GM18498 (cell line): ENCODE results near the gene EEF1A1.
"Not testable (repeated sequence)": the region's sequence is repeated elsewhere in the genome, so short reads cannot be mapped to it uniquely, and the experiment has no call there.

ENCODE experiments used
- ATAC-seq: cut with Tn5 transposase; IDR thresholded peaks from one replicate; pipeline ENCODE4 v1.9.1; 2021; ENCODE audit warnings: mild to moderate bottlenecking, moderate library complexity; ENCODE audit not compliant: unreplicated experiment

EEF1A1 gene

GRCh38 chr6:73520688-73521350, at the start of gene EEF1A1:
EEF1A1 (minus strand) TSS chr6:73521032; CDS start chr6:73520026, 1,006 bp downstream.
- ATAC-seq: peak; percentile 73

- ATAC-seq: no peak
These were observed 48.3 kb upstream of the EEF1A1 start for GRCh38 chr6:73569121-73569520.

- no peak for ATAC-seq
These were observed 46.2 kb upstream of the EEF1A1 start for GRCh38 chr6:73566954-73567591.

GRCh38 chr6:73566486-73566871, 45.6 kb upstream of the EEF1A1 start:
- ATAC-seq: not testable (repeated sequence)

- no peak for ATAC-seq
These were observed 45.1 kb upstream of the EEF1A1 start for GRCh38 chr6:73565767-73566485.

GRCh38 chr6:73564578-73565345, 43.9 kb upstream of the EEF1A1 start:
- no peak for ATAC-seq

- no peak for ATAC-seq
These were observed 41.7 kb upstream of the EEF1A1 start for GRCh38 chr6:73562558-73562957.

GRCh38 chr6:73560853-73561407, 40.1 kb upstream of the EEF1A1 start:
- ATAC-seq: peak; percentile 45

GRCh38 chr6:73560182-73560732, 39.4 kb upstream of the EEF1A1 start:
- peak; percentile 33 for ATAC-seq

GRCh38 chr6:73559399-73559794, 38.6 kb upstream of the EEF1A1 start:
- ATAC-seq: not testable (repeated sequence)

GRCh38 chr6:73558624-73559398, 38.0 kb upstream of the EEF1A1 start:
- ATAC-seq: peak; percentile 74

- ATAC-seq: no peak
These were observed 36.0 kb upstream of the EEF1A1 start for GRCh38 chr6:73556836-73557235.

- not testable (repeated sequence) for ATAC-seq
These were observed 34.6 kb upstream of the EEF1A1 start for GRCh38 chr6:73555380-73555949.

GRCh38 chr6:73551115-73551514, 30.3 kb upstream of the EEF1A1 start:
- not testable (repeated sequence) for ATAC-seq

GRCh38 chr6:73548458-73549446, 27.9 kb upstream of the EEF1A1 start:
- no peak for ATAC-seq

GRCh38 chr6:73547036-73547435, 26.2 kb upstream of the EEF1A1 start:
- no peak for ATAC-seq

- ATAC-seq: no peak
These were observed 22.1 kb upstream of the EEF1A1 start for GRCh38 chr6:73542891-73543290.

- not testable (repeated sequence) for ATAC-seq
These were observed 21.6 kb upstream of the EEF1A1 start for GRCh38 chr6:73542481-73542880.
